ENCODE data around the gene METTL2B.
"Not testable (repeated sequence)": the region's sequence is repeated elsewhere in the genome, so short reads cannot be mapped to it uniquely, and the experiment has no call there.

DNA sequence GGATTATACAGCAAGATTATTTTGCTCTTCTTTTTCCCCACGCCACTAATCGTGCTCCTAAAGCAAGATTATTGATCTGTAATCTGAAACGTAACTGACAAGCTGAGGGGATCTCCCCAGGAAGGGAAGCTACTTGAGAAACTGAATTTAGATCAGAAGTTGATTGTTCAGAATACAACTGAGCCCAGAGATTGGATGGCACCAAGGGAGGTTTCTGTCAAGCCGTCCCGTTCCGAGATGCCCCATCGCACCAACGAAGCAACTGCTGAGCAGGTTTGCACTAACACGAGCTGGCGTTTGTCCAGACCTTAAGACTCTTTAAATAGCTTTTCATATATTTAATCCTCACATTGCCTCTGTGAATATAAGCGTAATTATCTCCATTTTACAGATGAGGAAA is 35.1 kb downstream of the METTL2B start:
- TF ChIP-seq, protein P1, sequence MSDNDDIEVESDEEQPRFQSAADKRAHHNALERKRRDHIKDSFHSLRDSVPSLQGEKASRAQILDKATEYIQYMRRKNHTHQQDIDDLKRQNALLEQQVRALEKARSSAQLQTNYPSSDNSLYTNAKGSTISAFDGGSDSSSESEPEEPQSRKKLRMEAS (IDR thresholded peaks at IDR 0.05): not testable (repeated sequence)
- TF ChIP-seq POLR2A (IDR thresholded peaks at IDR 0.05; ENCODE audit: insufficient read depth in 1 of 2, low read depth in 2 of 2, low read length in 2 of 2); TBL1XR1 (IDR thresholded peaks at IDR 0.05; ENCODE audit: borderline replicate concordance, low read length, partially characterized antibody); MYNN (CRISPR knock-in tag; IDR thresholded peaks at IDR 0.05; ENCODE audit: low read depth); EZH2 (conservative IDR thresholded peaks at IDR 0.05; ENCODE audit: low read depth, low read length); ZNF776 (CRISPR knock-in tag; IDR thresholded peaks at IDR 0.05); RFX1 (IDR thresholded peaks at IDR 0.05); TAF1 (CRISPR knock-in tag; IDR thresholded peaks at IDR 0.05); ZBTB20 (CRISPR knock-in tag; IDR thresholded peaks at IDR 0.05; ENCODE audit: borderline replicate concordance, low read depth): not testable (repeated sequence)
- TF ChIP-seq, protein P2, sequence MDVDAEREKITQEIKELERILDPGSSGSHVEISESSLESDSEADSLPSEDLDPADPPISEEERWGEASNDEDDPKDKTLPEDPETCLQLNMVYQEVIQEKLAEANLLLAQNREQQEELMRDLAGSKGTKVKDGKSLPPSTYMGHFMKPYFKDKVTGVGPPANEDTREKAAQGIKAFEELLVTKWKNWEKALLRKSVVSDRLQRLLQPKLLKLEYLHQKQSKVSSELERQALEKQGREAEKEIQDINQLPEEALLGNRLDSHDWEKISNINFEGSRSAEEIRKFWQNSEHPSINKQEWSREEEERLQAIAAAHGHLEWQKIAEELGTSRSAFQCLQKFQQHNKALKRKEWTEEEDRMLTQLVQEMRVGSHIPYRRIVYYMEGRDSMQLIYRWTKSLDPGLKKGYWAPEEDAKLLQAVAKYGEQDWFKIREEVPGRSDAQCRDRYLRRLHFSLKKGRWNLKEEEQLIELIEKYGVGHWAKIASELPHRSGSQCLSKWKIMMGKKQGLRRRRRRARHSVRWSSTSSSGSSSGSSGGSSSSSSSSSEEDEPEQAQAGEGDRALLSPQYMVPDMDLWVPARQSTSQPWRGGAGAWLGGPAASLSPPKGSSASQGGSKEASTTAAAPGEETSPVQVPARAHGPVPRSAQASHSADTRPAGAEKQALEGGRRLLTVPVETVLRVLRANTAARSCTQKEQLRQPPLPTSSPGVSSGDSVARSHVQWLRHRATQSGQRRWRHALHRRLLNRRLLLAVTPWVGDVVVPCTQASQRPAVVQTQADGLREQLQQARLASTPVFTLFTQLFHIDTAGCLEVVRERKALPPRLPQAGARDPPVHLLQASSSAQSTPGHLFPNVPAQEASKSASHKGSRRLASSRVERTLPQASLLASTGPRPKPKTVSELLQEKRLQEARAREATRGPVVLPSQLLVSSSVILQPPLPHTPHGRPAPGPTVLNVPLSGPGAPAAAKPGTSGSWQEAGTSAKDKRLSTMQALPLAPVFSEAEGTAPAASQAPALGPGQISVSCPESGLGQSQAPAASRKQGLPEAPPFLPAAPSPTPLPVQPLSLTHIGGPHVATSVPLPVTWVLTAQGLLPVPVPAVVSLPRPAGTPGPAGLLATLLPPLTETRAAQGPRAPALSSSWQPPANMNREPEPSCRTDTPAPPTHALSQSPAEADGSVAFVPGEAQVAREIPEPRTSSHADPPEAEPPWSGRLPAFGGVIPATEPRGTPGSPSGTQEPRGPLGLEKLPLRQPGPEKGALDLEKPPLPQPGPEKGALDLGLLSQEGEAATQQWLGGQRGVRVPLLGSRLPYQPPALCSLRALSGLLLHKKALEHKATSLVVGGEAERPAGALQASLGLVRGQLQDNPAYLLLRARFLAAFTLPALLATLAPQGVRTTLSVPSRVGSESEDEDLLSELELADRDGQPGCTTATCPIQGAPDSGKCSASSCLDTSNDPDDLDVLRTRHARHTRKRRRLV (CRISPR knock-in tag; IDR thresholded peaks at IDR 0.05): not testable (repeated sequence)
- TF ChIP-seq, protein P3, sequence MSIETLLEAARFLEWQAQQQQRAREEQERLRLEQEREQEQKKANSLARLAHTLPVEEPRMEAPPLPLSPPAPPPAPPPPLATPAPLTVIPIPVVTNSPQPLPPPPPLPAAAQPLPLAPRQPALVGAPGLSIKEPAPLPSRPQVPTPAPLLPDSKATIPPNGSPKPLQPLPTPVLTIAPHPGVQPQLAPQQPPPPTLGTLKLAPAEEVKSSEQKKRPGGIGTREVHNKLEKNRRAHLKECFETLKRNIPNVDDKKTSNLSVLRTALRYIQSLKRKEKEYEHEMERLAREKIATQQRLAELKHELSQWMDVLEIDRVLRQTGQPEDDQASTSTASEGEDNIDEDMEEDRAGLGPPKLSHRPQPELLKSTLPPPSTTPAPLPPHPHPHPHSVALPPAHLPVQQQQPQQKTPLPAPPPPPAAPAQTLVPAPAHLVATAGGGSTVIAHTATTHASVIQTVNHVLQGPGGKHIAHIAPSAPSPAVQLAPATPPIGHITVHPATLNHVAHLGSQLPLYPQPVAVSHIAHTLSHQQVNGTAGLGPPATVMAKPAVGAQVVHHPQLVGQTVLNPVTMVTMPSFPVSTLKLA (IDR thresholded peaks at IDR 0.05): not testable (repeated sequence)
- TF ChIP-seq, protein P4, sequence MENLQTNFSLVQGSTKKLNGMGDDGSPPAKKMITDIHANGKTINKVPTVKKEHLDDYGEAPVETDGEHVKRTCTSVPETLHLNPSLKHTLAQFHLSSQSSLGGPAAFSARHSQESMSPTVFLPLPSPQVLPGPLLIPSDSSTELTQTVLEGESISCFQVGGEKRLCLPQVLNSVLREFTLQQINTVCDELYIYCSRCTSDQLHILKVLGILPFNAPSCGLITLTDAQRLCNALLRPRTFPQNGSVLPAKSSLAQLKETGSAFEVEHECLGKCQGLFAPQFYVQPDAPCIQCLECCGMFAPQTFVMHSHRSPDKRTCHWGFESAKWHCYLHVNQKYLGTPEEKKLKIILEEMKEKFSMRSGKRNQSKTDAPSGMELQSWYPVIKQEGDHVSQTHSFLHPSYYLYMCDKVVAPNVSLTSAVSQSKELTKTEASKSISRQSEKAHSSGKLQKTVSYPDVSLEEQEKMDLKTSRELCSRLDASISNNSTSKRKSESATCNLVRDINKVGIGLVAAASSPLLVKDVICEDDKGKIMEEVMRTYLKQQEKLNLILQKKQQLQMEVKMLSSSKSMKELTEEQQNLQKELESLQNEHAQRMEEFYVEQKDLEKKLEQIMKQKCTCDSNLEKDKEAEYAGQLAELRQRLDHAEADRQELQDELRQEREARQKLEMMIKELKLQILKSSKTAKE (CRISPR knock-in tag; IDR thresholded peaks at IDR 0.05; ENCODE audit: borderline replicate concordance): not testable (repeated sequence)
- TF ChIP-seq, protein P5, sequence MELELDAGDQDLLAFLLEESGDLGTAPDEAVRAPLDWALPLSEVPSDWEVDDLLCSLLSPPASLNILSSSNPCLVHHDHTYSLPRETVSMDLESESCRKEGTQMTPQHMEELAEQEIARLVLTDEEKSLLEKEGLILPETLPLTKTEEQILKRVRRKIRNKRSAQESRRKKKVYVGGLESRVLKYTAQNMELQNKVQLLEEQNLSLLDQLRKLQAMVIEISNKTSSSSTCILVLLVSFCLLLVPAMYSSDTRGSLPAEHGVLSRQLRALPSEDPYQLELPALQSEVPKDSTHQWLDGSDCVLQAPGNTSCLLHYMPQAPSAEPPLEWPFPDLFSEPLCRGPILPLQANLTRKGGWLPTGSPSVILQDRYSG (CRISPR knock-in tag; IDR thresholded peaks at IDR 0.05): not testable (repeated sequence)
